Activated naive CD4-positive, alpha-beta T cell (primary cell): Measurements from ENCODE around the gene SYNE3.
A peak's percentile ranks its signal among the peaks of the same experiment; 100 is the strongest.

Source experiments
- DNase-seq, 4 experiments: peaks; one replicate each; lab custom pipeline; 2025; lab: John Stamatoyannopoulos, UW

Gene SYNE3

GRCh38 chr14:95516554-95517181 lies at the start of gene SYNE3:
SYNE3 (minus strand) TSS chr14:95516650; CDS start chr14:95475821, 40,829 bp downstream.
- DNase-seq: peak in 1 of 4 experiments; percentile 44

GRCh38 chr14:95564060-95564459 lies 47.6 kb upstream of the SYNE3 start:
- no peak for DNase-seq

- DNase-seq: no peak
Measured at GRCh38 chr14:95562892-95563685, 46.6 kb upstream of the SYNE3 start.

GRCh38 chr14:95561001-95561412 lies 44.6 kb upstream of the SYNE3 start:
- peak; percentile 52 to 80 (median 70) for DNase-seq

GRCh38 chr14:95559203-95559602 lies 42.8 kb upstream of the SYNE3 start:
- DNase-seq: no peak

GRCh38 chr14:95557832-95558231 lies 41.4 kb upstream of the SYNE3 start:
- no peak for DNase-seq

- no peak for DNase-seq
Measured at GRCh38 chr14:95557291-95557690, 40.8 kb upstream of the SYNE3 start.

- DNase-seq: no peak
Measured at GRCh38 chr14:95555053-95555452, 38.6 kb upstream of the SYNE3 start.

- DNase-seq: no peak
Measured at GRCh38 chr14:95553141-95553540, 36.7 kb upstream of the SYNE3 start.

- DNase-seq: no peak
Measured at GRCh38 chr14:95551435-95551834, 35.0 kb upstream of the SYNE3 start.

- DNase-seq: no peak
Measured at GRCh38 chr14:95549656-95550585, 33.5 kb upstream of the SYNE3 start.

GRCh38 chr14:95548328-95548929 lies 32.0 kb upstream of the SYNE3 start:
- DNase-seq: no peak

GRCh38 chr14:95547626-95548327 lies 31.3 kb upstream of the SYNE3 start:
- no peak for DNase-seq

- DNase-seq: no peak
Measured at GRCh38 chr14:95547272-95547625, 30.8 kb upstream of the SYNE3 start.

- DNase-seq: no peak
Measured at GRCh38 chr14:95545515-95546168, 29.2 kb upstream of the SYNE3 start.

- no peak for DNase-seq
Measured at GRCh38 chr14:95544588-95544987, 28.1 kb upstream of the SYNE3 start.

GRCh38 chr14:95543021-95543420 lies 26.6 kb upstream of the SYNE3 start:
- no peak for DNase-seq

GRCh38 chr14:95541932-95542930 lies 25.8 kb upstream of the SYNE3 start:
- no peak for DNase-seq

- no peak for DNase-seq
Measured at GRCh38 chr14:95541346-95541745, 24.9 kb upstream of the SYNE3 start.
